Stimulated activated memory B cell treated with anti-CD40 and anti-IgM and Interleukin-4, amounts not matched to agents 10 μg/mL and 1 μg/mL and 100 μg/mL, for 72 hours (primary cell): ENCODE measurements around the gene CHMP2B.
A peak's percentile ranks its signal among the peaks of the same experiment; 100 is the strongest.
"Not testable (repeated sequence)": the region's sequence is repeated elsewhere in the genome, so short reads cannot be mapped to it uniquely, and the experiment has no call there.

Source experiments
- ATAC-seq: fragments of 150-1000 bp; cut with Tn5 transposase; 2 replicates; pipeline ENCODE4 v1.10.0; 2021
- H3K27ac Mint-ChIP-seq: one replicate; pipeline ENCODE4 v1.8.0; 2022; ENCODE audit warnings: mild to moderate bottlenecking, mixed read lengths
- H3K27me3 Mint-ChIP-seq: one replicate; pipeline ENCODE4 v1.8.0; 2022; ENCODE audit warnings: mixed read lengths
- H3K36me3 Mint-ChIP-seq: one replicate; pipeline ENCODE4 v1.8.0; 2022; ENCODE audit warnings: mixed read lengths
- H3K4me1 Mint-ChIP-seq: one replicate; pipeline ENCODE4 v1.8.0; 2022; ENCODE audit warnings: mixed read lengths
- H3K4me3 Mint-ChIP-seq: one replicate; pipeline ENCODE4 v1.8.0; 2022; ENCODE audit warnings: mild to moderate bottlenecking, moderate library complexity, mixed read lengths
- H3K9me3 Mint-ChIP-seq: one replicate; pipeline ENCODE4 v1.8.0; 2022; ENCODE audit warnings: mixed read lengths

CHMP2B gene

DNA sequence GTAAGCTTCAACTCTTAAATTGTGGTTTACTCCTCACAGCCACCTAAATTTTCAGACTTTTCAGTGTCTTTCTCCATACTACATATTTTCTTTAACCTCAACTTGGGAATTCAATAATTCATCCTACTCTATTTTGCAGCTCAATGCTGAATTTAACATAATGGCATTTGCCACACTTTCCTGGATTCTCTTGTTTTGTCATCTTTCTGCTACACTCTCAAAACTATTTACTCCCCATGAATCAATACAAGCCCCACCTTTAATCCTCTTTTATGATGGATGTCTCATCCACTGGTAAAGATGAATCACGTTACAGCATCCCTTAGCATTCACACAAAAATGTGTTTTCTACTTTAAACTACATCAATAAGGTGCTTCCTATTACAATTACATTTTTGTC lies 19.6 kb upstream of the CHMP2B start:
- H3K27me3 Mint-ChIP-seq, result peaks cover 10% of the 10 kb centered on the region
- no peaks in the 10 kb centered on the region for H3K36me3 Mint-ChIP-seq
- H3K4me1 Mint-ChIP-seq, result no peaks in the 10 kb centered on the region
- no peak overlapping the region for H3K27ac Mint-ChIP-seq
- no peak overlapping the region for H3K4me3 Mint-ChIP-seq
- no peak for ATAC-seq
- no peaks in the 10 kb centered on the region for H3K9me3 Mint-ChIP-seq

DNA sequence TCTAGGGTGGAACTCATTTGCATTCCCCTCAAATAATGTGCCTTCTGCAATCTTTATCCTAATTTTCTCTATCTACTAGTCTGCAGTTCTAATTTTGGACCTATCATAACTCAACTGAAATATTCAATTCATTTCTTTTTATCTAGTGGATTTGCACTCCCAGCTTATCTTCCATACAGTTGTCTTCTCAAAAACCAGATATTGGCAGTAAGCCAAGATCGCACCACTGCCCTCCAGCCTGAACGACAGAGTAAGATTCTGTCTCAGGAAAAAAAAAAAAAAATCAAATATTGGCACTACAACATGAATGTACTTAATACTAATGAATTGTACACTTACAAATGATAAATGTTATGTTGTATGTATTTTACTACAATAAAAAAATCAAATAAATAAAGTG lies 18.0 kb upstream of the CHMP2B start:
- Mint-ChIP-seq H3K36me3 (no peaks in the 10 kb centered on the region), H3K4me1 (no peaks in the 10 kb centered on the region), H3K4me3 (no peak overlapping the region), H3K9me3 (no peaks in the 10 kb centered on the region), H3K27ac (no peak overlapping the region), H3K27me3 (peaks cover 20% of the 10 kb centered on the region)
- no peak for ATAC-seq

- Mint-ChIP-seq H3K27ac (no peak overlapping the region), H3K9me3 (peaks cover 3% of the 10 kb centered on the region), H3K27me3 (peaks cover 38% of the 10 kb centered on the region)
These were observed 8.5 kb upstream of the CHMP2B start for GRCh38 chr3:87218560-87218959.

DNA sequence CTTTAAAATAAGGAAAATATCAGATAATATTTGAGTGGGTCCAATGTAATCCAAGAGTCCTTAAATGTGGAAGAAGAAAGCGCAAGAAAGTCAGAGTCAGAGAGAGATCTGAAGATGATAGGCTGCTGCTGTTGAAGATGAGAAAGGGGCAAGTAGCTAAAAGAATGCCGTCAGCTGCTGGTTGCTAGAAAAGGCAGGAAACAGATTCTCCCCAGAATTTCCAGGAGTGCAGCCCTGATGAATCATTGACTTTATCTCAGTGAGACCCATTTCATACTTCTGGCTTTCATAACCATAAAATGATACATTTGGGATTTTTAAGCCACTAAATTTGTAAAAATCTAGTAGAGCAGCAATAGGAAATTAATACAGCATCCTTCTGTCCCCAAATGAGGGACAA lies 7.5 kb upstream of the CHMP2B start:
- H3K27me3 Mint-ChIP-seq, result peaks cover 38% of the 10 kb centered on the region
- ATAC-seq, result no peak
- H3K4me3 Mint-ChIP-seq, result no peak overlapping the region
- H3K9me3 Mint-ChIP-seq, result peaks cover 3% of the 10 kb centered on the region
- H3K27ac Mint-ChIP-seq, result no peak overlapping the region
- H3K4me1 Mint-ChIP-seq, result no peaks in the 10 kb centered on the region
- H3K36me3 Mint-ChIP-seq, result no peaks in the 10 kb centered on the region

More at GRCh38 chr3:87218560-87218959, 8.5 kb upstream of the CHMP2B start:
- no peak for ATAC-seq
- Mint-ChIP-seq H3K4me1 (no peaks in the 10 kb centered on the region), H3K36me3 (no peaks in the 10 kb centered on the region), H3K4me3 (no peak overlapping the region)

DNA sequence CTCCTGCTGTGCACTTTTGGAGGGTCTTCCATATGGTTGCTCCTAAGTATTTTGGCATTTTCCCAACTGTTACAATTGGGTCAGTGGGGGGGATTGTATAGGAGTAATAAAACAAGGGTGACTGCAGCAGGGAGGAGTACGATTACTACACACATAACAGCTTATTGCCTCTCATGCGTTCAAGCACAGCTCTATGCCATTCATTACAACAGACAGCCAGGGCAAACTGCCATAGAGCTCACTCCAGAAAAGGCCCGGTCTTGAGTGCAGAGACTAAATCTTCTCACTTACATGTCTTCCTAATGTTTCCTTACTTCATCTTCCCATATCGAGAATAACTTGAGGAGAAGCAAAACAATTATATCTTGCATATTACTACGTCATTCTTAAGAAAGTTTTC lies 1.4 kb upstream of the CHMP2B start:
- ATAC-seq, result no peak
- H3K9me3 Mint-ChIP-seq, result peaks cover 3% of the 10 kb centered on the region
- H3K27me3 Mint-ChIP-seq, result no peaks in the 10 kb centered on the region
- H3K27ac Mint-ChIP-seq, result no peak overlapping the region
- no peak overlapping the region for H3K4me3 Mint-ChIP-seq
- H3K4me1 Mint-ChIP-seq, result peaks cover 25% of the 10 kb centered on the region
- peaks cover 2% of the 10 kb centered on the region for H3K36me3 Mint-ChIP-seq

GRCh38 chr3:87227835-87228144 lies 681 bp downstream of the CHMP2B start:
- peaks cover 15% of the 10 kb centered on the region for H3K36me3 Mint-ChIP-seq
- peak overlapping the region; percentile 90 for H3K4me3 Mint-ChIP-seq
- H3K27ac Mint-ChIP-seq, result peak overlapping the region; percentile 98
- H3K9me3 Mint-ChIP-seq, result peaks cover 3% of the 10 kb centered on the region
- ATAC-seq, result no peak
- H3K4me1 Mint-ChIP-seq, result peaks cover 45% of the 10 kb centered on the region
- no peaks in the 10 kb centered on the region for H3K27me3 Mint-ChIP-seq

DNA sequence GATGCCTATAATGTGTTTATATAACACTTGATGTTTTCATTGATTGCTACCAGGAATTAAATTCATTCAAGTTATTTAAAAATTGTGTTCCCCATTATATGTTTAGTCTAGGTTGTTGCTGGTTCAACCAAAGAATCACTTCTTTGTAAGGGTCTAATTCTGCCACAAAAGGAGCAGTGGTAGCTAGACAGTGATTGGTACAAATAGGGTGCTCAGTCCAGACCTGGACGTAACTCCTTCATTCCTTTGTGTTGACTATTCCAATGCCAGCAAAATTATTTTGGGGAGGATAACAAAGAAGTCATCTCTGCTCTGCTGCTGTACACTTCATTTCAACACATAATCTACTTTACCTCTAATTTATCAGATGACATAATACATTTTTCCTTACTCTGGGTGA lies 1.2 kb downstream of the CHMP2B start:
- H3K4me1 Mint-ChIP-seq, result peaks cover 51% of the 10 kb centered on the region
- no peak for ATAC-seq
- H3K27ac Mint-ChIP-seq, result peak overlapping the region; percentile 98

GRCh38 chr3:87229113-87229512 lies 2.0 kb downstream of the CHMP2B start:
- Mint-ChIP-seq H3K4me1 (peaks cover 53% of the 10 kb centered on the region), H3K4me3 (no peak overlapping the region), H3K36me3 (peaks cover 22% of the 10 kb centered on the region), H3K27me3 (no peaks in the 10 kb centered on the region), H3K27ac (no peak overlapping the region), H3K9me3 (no peaks in the 10 kb centered on the region)
- no peak for ATAC-seq

More for the DNA sequence above, 1.2 kb downstream of the CHMP2B start:
- Mint-ChIP-seq H3K4me3 (peak overlapping the region; percentile 90), H3K36me3 (peaks cover 20% of the 10 kb centered on the region), H3K9me3 (no peaks in the 10 kb centered on the region), H3K27me3 (no peaks in the 10 kb centered on the region)

DNA sequence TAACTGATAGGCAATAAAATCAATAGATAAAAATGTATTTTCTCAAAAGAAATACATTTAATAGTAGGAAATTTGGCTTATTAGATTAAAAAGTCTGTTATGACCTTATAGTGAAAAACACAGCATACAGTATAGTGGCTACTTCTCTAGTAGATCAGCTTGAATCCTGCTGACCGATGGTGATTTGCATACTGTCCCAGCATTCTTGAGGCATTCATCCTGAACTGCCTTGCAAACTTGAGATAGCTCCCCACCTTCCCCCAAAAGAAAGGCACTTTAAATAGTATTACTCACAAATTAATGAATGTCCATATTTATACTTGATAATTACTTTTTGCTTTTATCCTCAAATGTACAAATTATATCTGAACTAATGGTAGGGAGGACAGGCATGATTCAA lies 6.7 kb downstream of the CHMP2B start:
- peaks cover 48% of the 10 kb centered on the region for H3K4me1 Mint-ChIP-seq
- H3K4me3 Mint-ChIP-seq, result no peak overlapping the region
- H3K9me3 Mint-ChIP-seq, result no peaks in the 10 kb centered on the region
- ATAC-seq, result no peak
- H3K27ac Mint-ChIP-seq, result no peak overlapping the region
- H3K27me3 Mint-ChIP-seq, result no peaks in the 10 kb centered on the region
- H3K36me3 Mint-ChIP-seq, result peaks cover 22% of the 10 kb centered on the region

- Mint-ChIP-seq H3K36me3 (peaks cover 23% of the 10 kb centered on the region), H3K27ac (no peak overlapping the region), H3K4me1 (peaks cover 30% of the 10 kb centered on the region), H3K9me3 (no peaks in the 10 kb centered on the region), H3K4me3 (no peak overlapping the region), H3K27me3 (no peaks in the 10 kb centered on the region)
- ATAC-seq, result no peak
These were observed 9.0 kb downstream of the CHMP2B start for GRCh38 chr3:87236093-87236492.

DNA sequence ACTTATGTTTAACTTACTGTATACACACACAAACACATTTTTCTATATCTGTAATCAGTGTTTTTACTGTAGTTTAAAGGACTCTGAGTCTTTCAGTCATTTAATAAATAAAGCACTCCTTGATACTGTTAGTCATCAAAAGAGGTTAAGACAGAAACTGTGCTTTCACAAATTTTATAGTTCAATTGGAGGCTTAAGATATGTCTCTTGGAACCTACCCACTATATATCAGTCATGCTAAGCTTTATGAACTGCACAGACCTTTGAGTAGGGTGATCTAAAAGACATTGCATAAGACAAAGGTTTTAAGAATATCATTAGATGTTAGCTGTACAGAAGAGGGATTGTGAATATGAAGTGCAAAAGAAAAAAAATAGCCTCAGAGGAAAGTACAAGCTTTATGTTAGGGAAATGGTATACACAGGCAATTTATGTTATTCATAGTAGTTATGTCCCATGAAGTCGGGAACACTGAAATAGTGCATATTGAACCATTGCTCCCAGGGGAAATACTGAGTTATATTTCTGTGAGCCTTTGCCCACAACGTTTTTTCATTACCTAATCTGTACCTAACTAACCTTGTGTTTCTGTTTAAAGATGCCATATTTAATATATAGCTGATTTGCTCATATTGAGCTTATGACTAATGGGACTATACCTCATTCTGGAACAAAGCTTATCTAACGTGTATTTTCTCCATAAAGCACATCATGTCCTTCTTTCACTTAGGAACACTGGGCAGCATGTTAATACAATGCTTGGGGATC lies 19.7 kb downstream of the CHMP2B start:
- H3K9me3 Mint-ChIP-seq, result no peaks in the 10 kb centered on the region
- peaks cover 56% of the 10 kb centered on the region for H3K36me3 Mint-ChIP-seq
- no peak for ATAC-seq

DNA sequence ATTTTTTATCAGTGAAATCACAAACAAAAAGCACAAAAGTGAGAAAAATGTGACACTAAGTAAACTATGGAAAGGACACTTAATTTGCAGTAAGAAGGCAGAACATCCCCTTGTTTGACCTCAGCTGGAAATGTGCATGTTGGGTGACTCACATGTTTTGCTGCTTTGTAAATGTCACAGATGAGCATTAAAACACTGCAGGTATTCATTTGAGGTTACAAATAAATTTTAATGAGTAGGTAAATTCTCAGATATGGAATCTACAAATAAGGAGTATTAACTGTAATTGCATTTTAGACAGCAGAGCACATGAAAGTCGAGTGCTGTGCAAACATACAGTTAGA lies 20.3 kb downstream of the CHMP2B start:
- no peak for ATAC-seq
- peaks cover 16% of the 10 kb centered on the region for H3K4me1 Mint-ChIP-seq
- H3K9me3 Mint-ChIP-seq, result no peaks in the 10 kb centered on the region
- peaks cover 54% of the 10 kb centered on the region for H3K36me3 Mint-ChIP-seq
- no peak overlapping the region for H3K27ac Mint-ChIP-seq
- H3K27me3 Mint-ChIP-seq, result no peaks in the 10 kb centered on the region
- no peak overlapping the region for H3K4me3 Mint-ChIP-seq

More for the DNA sequence above, 19.7 kb downstream of the CHMP2B start:
- H3K4me3 Mint-ChIP-seq, result no peak overlapping the region
- peaks cover 16% of the 10 kb centered on the region for H3K4me1 Mint-ChIP-seq
- no peaks in the 10 kb centered on the region for H3K27me3 Mint-ChIP-seq
- no peak overlapping the region for H3K27ac Mint-ChIP-seq

DNA sequence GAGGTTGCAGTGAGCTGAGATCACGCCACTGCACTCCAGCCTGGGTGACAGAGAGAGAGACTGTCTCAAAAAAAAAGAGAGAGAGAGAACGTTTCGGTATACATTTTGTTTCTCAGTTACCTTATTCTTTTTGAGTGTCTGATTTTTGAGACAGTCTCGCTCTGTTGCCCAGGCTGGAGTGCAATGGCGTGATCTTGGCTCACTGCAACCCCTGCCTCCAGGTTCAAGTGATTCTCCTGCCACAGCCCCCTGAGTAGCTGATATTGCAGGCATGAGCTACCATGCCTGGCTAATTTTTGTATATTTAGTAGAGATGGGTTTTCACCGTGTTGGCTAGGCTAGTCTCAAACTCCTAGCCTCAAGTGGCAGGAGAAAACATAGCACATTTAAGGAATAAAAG lies 21.1 kb downstream of the CHMP2B start:
- H3K27ac Mint-ChIP-seq, H3K9me3 Mint-ChIP-seq, ATAC-seq, H3K27me3 Mint-ChIP-seq, H3K4me3 Mint-ChIP-seq: not testable (repeated sequence)
- Mint-ChIP-seq H3K36me3 (peaks cover 52% of the 10 kb centered on the region), H3K4me1 (peaks cover 12% of the 10 kb centered on the region)

GRCh38 chr3:87248831-87249230 lies 21.7 kb downstream of the CHMP2B start:
- no peak for ATAC-seq
- Mint-ChIP-seq H3K36me3 (peaks cover 56% of the 10 kb centered on the region), H3K9me3 (no peaks in the 10 kb centered on the region), H3K27me3 (no peaks in the 10 kb centered on the region), H3K4me3 (no peak overlapping the region), H3K4me1 (peaks cover 9% of the 10 kb centered on the region), H3K27ac (no peak overlapping the region)

DNA sequence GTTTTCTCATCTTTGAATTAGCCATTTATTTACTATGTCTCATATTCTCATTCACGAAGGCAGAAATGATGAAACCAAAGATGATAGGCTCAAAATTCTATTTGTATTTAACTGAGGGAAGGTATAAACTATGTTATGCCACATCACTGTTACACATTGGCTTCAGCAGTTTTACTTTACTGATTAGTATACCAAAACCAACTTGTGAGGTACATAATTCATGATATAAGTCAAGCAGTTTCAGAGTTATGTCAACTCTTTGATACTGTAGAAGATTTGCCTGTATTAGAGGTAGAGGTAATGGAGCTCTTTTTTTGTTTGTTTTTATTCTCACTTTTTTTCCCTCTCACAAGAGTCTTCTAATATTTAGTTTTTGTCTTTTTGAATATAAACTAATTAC lies 22.9 kb downstream of the CHMP2B start:
- Mint-ChIP-seq H3K9me3 (no peaks in the 10 kb centered on the region), H3K4me3 (no peak overlapping the region), H3K36me3 (peaks cover 55% of the 10 kb centered on the region), H3K27me3 (no peaks in the 10 kb centered on the region), H3K4me1 (no peaks in the 10 kb centered on the region), H3K27ac (no peak overlapping the region)
- ATAC-seq, result no peak

- Mint-ChIP-seq H3K4me1 (peaks cover 5% of the 10 kb centered on the region), H3K4me3 (no peak overlapping the region), H3K36me3 (no peaks in the 10 kb centered on the region), H3K9me3 (no peaks in the 10 kb centered on the region), H3K27ac (no peak overlapping the region), H3K27me3 (no peaks in the 10 kb centered on the region)
- no peak for ATAC-seq
These were observed 33.2 kb downstream of the CHMP2B start for GRCh38 chr3:87260270-87260669.

- Mint-ChIP-seq H3K9me3 (no peaks in the 10 kb centered on the region), H3K27ac (no peak overlapping the region), H3K4me1 (peaks cover 5% of the 10 kb centered on the region), H3K36me3 (no peaks in the 10 kb centered on the region), H3K27me3 (no peaks in the 10 kb centered on the region), H3K4me3 (no peak overlapping the region)
- ATAC-seq, result no peak
These were observed 34.8 kb downstream of the CHMP2B start for GRCh38 chr3:87261925-87262324.
